ENCODE results near the gene SH3TC1.

DNA sequence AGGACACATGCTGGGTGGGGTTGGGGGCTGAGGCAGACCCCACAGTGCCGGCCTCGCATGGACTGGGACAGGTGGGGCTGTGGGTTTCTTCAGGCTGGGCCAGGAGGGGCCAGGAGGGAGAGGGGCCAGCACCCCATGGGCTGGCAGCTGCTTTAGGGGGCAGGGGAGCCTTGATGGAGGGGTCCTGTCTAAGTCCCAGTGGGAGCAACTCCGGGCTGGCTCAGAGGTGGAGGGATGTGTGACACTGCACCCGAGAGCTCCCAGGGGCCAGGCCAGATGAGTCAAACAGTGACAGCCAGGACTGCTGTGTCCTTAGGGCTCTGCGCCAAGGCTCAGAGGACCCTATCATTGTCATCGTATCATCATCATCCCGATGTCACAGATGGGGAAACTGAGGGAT, 36.1 kb upstream of the SH3TC1 start:
- no peak for TF ChIP-seq POLR2A (IDR thresholded peaks at IDR 0.05)
- TF ChIP-seq, protein P1, sequence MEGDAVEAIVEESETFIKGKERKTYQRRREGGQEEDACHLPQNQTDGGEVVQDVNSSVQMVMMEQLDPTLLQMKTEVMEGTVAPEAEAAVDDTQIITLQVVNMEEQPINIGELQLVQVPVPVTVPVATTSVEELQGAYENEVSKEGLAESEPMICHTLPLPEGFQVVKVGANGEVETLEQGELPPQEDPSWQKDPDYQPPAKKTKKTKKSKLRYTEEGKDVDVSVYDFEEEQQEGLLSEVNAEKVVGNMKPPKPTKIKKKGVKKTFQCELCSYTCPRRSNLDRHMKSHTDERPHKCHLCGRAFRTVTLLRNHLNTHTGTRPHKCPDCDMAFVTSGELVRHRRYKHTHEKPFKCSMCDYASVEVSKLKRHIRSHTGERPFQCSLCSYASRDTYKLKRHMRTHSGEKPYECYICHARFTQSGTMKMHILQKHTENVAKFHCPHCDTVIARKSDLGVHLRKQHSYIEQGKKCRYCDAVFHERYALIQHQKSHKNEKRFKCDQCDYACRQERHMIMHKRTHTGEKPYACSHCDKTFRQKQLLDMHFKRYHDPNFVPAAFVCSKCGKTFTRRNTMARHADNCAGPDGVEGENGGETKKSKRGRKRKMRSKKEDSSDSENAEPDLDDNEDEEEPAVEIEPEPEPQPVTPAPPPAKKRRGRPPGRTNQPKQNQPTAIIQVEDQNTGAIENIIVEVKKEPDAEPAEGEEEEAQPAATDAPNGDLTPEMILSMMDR (IDR thresholded peaks at IDR 0.05), result no peak

All from transverse colon (tissue), 3 donors.